ENCODE data around the gene CACNA1S. TPM values are rescaled to one million over a fixed set of nuclear protein-coding genes. Genes with fewer than 3 reads are reported as not detected.
A peak's percentile ranks its signal among the peaks of the same experiment; 100 is the strongest.

CACNA1S gene
- polyA plus RNA-seq, 4 donors = 0.03 to 0.40 (median 0.29) TPM

DNA sequence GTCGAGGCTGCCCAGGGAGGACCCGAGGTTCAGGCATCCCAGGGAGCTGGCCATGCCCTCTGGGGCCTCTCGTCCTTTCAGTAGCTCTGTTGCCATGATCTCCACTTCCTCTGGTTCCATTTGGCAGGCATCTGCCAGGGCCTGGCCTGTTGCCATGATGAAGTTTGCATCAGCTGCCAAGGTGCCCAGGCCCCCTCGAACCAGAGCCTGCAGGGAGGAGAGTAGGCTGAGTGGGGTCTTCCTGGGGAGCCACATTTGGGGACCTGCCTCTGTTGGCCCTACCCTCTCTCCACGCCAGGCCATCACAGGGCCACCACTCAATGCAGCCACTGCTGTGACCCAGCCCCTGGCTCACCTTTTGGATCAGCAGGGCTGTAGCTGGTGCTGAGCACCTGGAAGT, 72.3 kb downstream of the CACNA1S start:
- DNase-seq (ENCODE audit: low read depth in 4 of 4, low spot score in 3 of 4) = no peak

DNA sequence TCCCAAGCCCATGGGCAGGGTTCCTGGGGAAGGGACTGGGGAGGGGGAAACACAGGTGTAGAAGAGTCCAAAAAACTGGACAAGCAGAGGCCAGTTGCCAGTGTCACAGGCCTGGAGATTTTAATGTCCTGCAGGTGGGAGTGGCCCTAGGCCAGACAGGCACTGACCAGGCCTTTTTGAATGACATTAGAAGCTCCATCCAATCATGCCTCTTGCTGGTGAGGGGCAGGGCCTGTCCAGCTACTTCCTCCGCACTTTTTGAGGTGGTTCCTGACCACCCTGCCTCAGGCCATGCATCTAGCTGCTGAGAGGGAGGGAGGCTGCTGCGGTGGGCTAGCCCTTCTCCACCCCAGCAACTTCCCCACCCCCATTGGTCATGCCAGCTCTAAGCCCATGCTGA, 72.8 kb downstream of the CACNA1S start:
- DNase-seq (ENCODE audit: low read depth in 4 of 4, low spot score in 3 of 4) = no peak

DNA sequence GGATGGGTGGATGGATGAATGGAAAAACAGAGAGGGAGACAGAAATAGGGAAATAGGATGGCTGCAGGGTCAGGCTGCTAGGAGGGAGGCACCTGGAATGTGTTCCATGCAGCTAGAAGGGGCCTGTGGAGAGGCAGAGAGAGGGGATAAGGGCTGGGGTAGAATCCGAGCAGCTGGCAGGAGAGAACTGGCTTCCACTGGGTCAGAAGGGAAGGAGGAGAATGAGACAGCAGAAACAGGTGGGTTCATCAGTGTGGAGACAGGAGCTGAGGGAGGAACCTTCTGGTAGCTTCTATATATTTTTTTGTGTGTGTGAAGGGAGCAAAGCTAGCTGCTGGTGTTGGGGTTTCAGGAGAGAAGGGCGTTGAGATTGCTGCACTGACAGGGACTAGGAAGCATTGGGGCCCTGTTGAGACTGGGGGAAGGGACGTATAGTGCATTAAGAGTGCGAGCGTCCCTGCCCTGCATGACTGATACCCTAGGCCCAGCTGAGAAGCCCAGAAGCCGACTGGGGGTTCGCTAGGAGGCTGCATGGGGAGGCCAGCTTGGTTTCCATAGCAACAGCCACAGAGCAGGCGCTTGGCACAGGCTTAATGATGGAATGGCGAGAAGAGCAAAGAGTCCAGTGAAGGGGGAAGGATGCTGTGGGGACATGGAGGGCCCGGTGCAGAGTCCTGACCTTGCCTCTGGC, 73.9 kb downstream of the CACNA1S start:
- DNase-seq (ENCODE audit: low read depth in 4 of 4, low spot score in 3 of 4) = no peak

DNA sequence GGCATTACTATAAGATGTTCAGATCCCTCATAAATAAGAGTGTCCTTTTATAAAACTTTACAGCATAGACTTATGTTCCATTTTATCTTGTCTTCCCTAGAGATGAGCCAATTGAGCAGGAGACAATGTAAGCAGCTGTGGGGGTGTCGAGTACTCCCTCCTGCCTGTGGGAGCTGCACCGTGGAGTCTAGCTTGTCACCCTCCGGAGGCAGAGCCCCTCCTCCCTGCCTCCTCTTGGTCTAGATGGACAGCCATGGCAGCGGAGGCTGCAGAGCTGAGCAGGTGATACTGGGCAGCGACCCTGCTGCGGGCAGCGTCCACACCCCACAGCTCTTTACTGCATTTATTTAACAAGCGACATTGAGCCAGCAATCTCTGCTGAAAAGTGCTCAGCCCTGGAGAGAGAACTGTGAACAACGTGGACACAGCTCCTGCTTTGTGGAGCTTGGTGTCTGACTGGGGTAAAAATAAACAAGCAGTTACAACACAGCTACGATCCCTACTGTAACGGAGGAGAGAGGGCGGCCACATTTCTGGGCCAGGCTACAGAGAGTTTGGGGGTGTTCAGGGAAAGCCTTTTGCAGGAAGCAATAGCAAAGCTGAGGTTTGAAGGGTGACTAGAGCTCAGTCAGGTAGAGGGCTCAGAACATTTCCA, 75.9 kb downstream of the CACNA1S start:
- no peak for DNase-seq (ENCODE audit: low read depth in 4 of 4, low spot score in 3 of 4)

DNA sequence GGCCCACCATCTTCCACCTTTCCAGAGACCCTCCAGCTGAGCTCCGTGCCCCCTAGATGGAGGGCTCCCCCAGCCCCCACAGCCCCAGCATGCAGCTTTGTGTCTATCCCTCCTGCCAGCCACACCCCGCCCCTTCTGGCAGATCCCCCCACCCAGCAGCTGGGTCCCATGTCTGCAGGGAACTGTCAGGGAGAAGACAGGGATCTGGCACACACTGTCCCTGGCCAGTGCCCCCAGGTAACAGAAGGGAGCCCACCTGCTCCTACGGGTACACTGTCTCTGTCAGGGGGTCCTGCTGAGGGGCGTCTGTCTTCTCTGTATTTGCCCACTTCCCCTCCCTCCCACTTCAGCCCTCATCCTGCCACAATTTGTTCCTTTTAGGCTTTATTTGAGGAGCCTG, 77.6 kb downstream of the CACNA1S start:
- no peak for DNase-seq (ENCODE audit: low read depth in 4 of 4, low spot score in 3 of 4)

DNA sequence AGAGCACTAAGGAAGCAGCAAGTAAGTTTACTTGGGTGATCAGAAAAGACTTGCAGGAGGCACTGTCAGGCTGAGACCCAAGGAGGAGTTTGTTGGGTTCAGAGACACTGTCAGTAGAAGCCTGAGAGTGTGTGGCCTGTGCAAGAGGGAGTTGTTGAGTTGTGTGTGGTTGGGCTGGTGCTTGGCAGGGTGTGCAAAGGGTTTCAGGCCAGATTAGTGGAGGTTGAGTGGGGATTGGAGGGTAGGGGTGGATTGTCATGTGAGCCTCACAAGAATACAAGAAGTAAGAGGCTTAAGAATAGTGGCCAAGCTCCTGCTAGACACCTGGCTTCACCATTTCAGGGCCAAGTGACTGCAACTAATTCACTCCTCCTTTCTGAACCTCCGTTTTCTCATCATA, 79.8 kb downstream of the CACNA1S start:
- DNase-seq (ENCODE audit: low read depth in 4 of 4, low spot score in 3 of 4) = no peak

DNA sequence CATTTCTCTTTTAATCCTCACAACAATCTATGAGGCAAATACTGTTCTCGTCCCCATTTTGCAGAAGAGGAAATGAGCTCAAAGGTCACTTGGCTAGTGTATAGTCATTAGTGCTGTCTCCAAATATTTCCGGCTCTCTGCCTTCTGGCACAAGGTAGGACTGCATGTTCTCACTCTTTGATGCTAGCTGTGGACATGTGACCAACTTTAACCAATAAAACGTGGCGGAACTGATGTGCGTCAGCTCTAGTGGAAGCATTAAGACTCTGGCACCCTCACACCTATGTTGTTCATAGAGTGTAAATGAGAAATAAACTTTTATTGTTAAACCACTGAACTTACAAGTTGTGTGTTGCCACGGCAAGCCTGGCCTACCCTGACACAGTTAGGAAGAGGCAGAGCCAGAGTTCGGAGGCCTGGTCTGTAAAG, 83.8 kb downstream of the CACNA1S start:
- DNase-seq (ENCODE audit: low read depth in 4 of 4, low spot score in 3 of 4) = no peak

DNA sequence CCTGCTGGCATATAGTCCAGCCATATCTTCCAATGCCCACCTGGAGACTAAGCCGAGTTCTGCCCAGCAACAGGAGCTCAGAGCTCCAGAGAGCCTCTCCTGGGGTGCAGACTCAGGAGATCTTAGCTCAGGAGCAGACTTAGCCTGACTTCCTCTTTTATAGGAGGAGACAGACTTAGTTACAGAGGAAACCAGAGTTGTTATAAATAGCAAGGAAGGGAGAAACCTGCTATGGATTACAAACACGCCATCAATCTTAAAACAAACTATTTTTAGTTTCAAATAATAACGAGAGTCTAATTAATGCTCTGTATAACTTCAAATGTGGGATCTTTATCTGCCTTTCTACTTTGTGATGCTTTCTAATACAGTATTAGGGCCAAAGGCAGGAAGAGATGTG, 85.4 kb downstream of the CACNA1S start:
- no peak for DNase-seq (ENCODE audit: low read depth in 4 of 4, low spot score in 3 of 4)

DNA sequence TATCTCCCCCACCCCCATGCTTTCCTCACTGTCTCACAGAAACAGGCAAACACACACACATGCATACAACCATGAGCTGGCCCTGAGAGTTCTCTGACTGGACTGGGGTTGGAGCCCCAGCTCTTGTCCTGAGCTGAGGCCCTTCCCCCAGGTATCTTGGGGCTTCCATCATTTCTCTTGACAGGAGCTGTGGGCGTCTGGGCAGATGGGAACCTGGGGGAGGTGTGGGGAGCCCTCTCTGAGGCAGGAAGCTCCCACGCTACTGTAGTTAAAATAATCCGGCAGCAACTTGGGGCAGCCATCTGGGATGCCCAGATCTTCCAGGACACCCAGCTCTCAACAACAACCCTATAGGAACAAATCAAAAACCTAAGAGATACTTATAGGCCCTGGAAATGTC, 86.0 kb downstream of the CACNA1S start:
- no peak for DNase-seq (ENCODE audit: low read depth in 4 of 4, low spot score in 3 of 4)

DNA sequence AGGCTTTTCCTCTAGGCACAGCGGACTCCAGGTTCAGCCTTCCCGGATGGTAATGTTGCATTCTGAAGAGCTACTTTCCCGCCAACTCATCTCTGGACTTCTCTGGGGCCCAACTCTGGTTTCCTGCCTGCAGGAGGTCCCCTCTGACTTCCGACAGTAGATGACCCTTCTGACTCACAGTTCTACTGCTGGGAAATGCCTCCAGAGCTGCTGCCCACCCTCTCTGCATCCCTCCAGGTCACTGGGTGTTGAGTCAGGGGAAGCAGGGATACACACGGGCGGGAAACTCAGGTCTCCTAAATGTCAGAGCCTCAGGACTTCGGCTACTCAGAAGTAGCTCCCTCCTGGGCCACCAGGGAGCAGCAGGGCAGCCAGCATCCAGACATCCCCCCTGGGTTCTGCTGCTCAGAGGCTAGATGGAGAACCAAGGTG, 86.6 kb downstream of the CACNA1S start:
- DNase-seq (ENCODE audit: low read depth in 4 of 4, low spot score in 3 of 4) = no peak

DNA sequence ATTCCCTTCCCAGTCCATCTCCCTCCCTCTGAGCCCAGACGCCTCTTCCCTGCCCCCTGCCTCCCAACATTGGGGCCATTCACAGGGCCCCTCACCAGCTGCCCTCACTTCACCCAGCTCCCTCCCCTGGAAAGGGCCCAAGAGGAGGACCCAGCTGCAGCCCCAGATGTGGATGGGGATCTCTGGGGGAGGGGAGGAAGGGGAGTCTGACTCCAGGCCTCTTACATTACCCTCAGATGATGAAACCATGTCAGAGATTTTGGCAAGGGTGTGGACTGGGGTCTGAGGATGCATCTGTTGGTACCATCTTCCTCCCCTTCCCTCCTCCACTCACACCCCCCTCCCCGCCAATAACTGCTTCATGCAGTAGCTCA, 87.6 kb downstream of the CACNA1S start:
- no peak for DNase-seq (ENCODE audit: low read depth in 4 of 4, low spot score in 3 of 4)

DNA sequence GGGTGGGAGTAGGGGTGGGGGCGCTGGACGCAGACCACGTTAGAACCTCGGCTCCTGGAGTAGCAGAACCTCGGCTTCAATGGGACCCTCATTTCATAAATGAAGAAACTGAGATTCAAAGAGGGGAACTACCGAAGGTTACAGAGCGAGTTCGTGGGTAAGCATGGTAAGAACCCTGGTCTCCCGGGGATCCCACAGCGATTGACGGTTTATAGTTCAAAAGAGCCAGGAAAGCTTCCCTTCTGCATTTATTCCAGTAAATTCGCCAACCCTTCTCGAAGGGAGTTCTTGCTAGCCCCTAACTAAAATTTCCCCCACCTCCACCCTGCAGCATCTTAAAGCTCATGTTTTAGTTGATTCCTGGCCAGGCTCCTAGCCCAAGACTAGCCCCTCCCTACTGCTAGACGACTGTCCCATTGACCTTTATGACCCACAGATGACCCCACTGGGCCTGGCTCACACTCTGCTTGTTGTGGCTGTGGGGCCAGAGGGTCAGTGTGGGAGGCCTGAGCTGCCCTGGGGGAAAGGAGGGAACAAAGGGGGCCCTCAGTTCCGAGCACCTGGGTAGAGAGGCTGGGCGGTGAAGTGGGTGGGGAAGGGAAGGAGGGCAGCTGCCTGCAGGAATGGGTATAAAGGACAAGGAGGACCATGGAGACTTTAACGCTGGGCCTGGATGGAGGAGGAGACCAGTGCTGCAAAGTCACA, 88.2 kb downstream of the CACNA1S start:
- DNase-seq (ENCODE audit: low read depth in 4 of 4, low spot score in 3 of 4) = no peak

DNA sequence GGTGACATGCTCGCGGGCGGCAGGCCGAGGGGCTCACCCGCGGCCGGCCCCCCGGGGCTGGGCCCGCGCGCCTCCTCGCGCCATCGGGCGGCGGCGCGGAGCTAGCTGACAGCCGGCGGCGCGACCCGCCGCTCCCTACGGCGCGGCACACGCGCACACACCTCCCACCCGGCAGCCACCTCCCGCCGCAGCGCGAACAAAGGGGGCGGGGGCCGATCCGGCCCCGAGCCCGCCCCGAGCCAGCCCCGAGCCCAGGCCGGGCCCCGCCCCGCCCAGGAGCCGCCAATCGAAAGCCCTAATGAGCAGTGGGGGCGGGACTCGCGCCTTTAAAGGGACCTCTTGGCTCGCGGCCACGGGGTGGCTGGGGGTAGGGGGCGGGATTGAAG, 88.7 kb downstream of the CACNA1S start, which contains the start of gene KIF21B:
TSS of gene KIF21B (minus strand) at position 198 of the 386 bp plus-strand sequence. CDS start 331 bp downstream, outside the sequence.
- DNase-seq (ENCODE audit: low read depth in 4 of 4, low spot score in 3 of 4) = peak; percentile 36 to 67 (median 50)

DNA sequence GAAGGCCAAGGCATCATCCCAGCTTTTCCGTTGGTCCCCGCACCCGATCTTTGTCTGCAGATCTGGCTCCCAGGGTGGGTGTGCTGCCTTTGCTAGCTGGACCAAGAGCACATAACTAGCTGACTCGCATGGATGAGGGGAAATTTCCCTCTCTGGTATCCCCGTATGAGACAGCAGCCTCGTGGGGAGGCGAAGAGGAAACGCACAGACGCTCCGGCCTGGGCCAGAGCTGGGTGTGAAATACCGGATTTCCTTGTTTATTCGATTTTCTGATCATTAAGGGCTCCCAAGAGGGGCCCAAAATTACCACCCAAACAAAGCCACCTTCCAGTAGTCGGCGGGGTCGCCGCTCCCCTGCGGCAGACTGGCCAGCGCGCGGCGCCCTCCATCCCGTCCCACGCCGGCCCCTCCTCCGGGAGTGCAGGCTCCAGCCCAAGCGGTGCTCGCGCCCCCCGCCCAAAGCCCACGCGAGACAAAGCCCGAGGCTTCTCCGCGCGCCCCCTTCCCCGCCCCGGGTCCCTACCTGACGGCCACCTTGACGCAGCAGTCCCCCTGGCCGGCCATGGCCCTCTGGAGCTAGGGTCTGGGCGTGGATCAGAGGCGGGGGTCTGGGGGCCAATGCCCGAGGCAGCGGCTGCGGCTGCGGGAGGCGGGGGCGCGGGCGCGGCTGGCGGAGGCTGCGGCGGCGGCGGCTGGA, 89.3 kb downstream of the CACNA1S start:
- DNase-seq (ENCODE audit: low read depth in 4 of 4, low spot score in 3 of 4) = no peak

DNA sequence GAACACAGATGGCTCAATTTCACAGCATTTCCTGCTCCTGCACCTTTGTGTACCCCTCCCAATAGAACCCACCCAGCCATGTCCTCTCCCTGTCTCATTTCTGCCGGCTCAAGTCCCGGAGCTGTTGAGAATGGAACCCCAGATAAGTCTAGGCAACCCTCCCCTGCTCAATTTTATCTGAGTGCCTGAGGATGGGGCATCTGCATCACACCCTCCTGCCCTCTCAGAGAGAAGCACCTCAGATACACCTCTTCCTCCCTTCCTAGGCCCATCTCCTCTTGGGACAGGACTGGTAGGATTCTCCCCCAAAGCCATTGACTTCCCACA, 89.8 kb downstream of the CACNA1S start:
- DNase-seq (ENCODE audit: low read depth in 4 of 4, low spot score in 3 of 4) = no peak

DNA sequence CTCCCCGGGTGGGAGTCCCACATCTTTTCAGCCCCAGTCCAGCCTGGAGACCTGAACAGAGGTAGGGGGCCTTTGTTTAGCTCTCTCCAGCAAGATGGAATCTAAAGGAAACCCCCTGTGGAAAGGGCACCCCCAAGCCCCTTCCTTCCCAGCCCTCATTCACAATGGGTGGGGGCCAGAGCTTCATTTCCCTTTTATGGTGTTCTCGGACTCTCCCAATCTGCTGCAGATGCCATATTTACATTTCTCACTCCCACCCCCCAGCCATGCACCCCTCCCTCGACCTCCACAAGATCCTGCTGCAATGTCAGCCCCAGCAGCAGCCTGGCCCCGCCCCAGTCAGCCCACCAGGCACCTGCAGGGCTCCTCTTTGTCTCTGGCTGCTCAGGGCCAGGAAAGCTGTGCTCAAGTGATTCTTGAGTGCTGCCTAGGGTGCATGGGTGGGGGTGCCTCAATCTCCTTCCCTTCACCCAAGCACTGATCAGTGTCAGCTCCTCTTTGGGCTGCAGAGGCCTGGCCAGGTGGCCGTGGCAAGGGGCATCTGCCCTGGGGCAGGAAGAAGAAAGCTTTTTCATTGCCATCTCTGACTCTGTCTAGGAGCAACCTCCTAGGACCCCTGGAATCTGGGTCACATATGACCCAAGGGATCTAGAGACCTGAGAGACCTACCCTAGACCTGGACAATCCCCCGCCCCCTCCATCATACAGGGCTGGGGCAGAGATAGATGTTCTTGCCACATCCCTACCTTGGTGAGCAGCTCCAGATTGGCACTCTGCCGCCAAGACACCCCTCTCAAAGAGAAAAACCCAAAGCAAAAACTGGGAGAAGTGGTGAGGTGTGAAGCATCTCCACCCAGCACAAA, 90.4 kb downstream of the CACNA1S start:
- no peak for DNase-seq (ENCODE audit: low read depth in 4 of 4, low spot score in 3 of 4)

DNA sequence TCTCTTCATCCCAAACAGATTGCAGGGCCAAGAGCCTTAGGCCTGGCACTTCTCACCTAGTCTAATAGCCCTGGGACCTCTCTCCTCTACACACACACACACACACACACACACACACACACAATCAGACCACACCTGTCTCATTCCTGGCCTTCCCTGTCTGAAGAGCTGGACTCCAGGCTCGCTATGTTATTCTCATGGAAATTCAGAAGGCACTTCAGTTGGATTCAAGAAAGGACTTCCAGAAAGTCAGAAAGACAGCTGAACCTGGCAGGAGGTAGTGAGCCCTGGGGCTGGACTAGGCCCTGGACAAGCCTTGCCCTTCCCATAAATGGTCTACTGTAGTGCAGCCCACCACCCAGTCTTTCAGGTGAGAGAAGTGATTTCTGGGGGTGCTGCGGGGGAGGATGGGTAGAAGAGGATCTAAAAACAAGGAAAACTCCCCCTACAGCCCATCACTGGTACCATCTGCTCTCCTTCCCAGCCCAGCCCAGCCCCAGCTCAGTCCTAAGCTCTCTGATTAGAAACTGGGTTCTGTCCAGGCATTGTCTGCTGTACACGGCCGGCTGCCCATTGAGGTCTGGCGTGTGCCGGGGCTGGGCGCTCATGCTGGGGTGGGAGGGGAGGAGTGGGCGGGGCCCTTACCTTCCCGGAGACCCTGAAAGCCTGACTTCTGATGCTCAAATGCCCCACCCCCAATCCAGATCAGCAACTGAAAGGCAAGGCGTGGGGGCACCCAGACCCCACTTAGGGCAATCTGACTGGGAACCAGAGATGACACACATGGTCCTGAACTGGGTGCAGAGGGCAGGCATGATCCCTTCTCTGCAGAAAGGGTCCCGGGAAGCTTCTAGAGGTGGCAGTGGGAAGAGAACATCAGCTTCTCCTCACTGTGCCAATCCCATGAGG, 91.3 kb downstream of the CACNA1S start:
- no peak for DNase-seq (ENCODE audit: low read depth in 4 of 4, low spot score in 3 of 4)

DNA sequence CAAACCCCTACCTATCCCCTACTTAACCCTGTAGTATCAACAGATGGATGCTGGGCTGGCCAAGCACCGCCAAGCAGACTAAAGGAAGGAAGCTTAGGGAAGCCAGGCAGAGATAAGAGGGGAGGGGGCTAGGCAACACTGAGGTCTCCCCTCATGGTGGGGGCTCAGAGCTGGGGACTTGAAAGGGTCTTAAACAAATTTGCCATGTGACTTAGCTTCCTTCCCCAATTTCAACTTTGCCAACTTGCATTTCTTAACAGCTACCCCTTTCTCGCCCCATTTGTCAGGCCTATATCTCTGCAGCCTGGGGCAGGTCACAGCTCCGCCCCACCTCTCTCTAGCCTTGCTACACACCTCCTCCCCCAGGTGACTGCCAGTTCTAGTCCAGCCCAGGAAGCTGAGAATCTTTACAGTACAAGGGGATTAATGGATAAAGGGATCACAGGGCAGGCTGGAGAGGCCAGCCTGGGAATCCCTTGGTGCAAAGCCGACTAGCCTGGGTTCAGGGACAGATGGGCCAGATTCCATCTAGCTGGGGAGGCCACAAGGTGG, 92.1 kb downstream of the CACNA1S start:
- no peak for DNase-seq (ENCODE audit: low read depth in 4 of 4, low spot score in 3 of 4)

DNA sequence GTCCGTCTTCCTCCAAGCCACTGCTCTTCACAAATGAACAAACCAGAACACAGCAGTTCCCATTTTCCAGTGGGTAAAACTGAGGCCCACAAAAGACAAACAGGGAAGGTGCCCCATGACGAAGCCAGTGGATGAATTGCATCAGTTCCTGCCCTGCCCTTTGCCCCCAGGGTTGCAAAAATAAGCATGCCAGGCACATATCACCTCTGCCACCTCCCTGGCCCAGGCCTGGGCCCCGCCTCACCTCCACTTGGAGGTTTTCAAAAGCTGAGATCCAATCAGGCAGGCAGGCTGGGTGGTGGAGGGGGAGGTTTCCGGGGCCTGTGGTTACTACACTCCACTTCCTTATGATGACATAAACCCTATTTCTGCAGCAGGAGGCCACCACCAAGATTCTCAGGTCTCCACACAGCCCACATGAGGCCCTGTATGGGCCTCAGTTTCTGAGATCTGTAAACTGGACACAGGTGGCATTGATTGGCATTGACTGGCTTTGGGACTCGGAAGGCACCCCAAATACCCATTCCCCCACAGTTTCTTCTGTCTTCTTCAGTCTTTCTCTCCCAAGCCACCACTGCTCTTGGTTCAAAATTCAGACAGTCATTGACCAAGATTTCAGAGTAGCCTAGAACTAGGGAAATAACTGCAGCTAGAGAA, 92.8 kb downstream of the CACNA1S start:
- DNase-seq (ENCODE audit: low read depth in 4 of 4, low spot score in 3 of 4) = no peak
